Measurements from ENCODE around the gene SYT1.

DNA sequence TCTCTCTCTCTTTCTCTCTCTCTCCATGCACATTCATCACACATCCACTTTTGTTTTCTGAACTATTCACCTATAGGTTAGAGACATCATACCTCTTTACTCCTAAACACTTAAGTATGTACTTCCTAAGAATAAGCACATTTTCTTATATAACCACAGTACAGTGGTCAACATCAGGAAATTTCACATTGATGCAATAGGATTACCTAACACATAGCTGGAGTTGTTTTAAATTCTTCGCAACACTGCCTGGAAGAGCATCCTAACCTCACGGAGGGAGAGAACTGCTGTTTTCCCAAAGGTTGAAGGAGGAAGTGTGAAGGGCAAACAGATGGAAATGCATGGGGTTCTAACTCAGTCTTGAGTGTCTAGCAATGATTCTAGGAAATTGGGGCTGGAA lies 159.2 kb downstream of the SYT1 start:
- TF ChIP-seq POLR2A (IDR thresholded peaks at IDR 0.05) (no peak), CTCF (IDR thresholded peaks at IDR 0.05) (no peak)

Measured in Peyer's patch (tissue), 4 donors.